Neural cell (in vitro differentiated cells): ENCODE results near the gene PODXL2.
"Not testable (repeated sequence)": the region's sequence is repeated elsewhere in the genome, so short reads cannot be mapped to it uniquely, and the experiment has no call there.

ENCODE experiments used
- CTCF ChIP-seq: fragments of 450-650 bp; IDR thresholded peaks from 2 replicates; pipeline ENCODE4 v1.5.1; 2014; ENCODE audit warnings: antibody characterized with exemption, mild to moderate bottlenecking, moderate library complexity; ENCODE audit not compliant: poor library complexity, severe bottlenecking
- EP300 ChIP-seq: fragments of 450-650 bp; conservative IDR thresholded peaks from 2 replicates; pipeline ENCODE4 v1.6.1; 2014; ENCODE audit warnings: antibody characterized with exemption, mild to moderate bottlenecking, moderate library complexity; ENCODE audit not compliant: poor library complexity, severe bottlenecking
- EZH2 ChIP-seq: fragments of 200-600, 300-800 bp; shearing (Covaris generic), sonication (generic); IDR thresholded peaks from 2 replicates; pipeline ENCODE4 v1.6.1; 2014; ENCODE audit warnings: antibody characterized with exemption, low read length, borderline replicate concordance, mild to moderate bottlenecking; ENCODE audit not compliant: insufficient read depth, poor library complexity, severe bottlenecking
- MXI1 ChIP-seq: fragments of 450-650 bp; conservative IDR thresholded peaks from 2 replicates; pipeline ENCODE4 v1.6.1; 2014; ENCODE audit warnings: antibody characterized with exemption, mild to moderate bottlenecking; ENCODE audit not compliant: poor library complexity, severe bottlenecking
- POLR2AphosphoS5 ChIP-seq: IDR thresholded peaks from 2 replicates; pipeline ENCODE4 v1.6.1; 2012
- RAD21 ChIP-seq: fragments of 450-650 bp; conservative IDR thresholded peaks from 2 replicates; pipeline ENCODE4 v1.6.1; 2014; ENCODE audit warnings: antibody characterized with exemption, mild to moderate bottlenecking, moderate library complexity
- REST ChIP-seq: IDR thresholded peaks from 2 replicates; pipeline ENCODE4 v1.6.1; 2012; ENCODE audit warnings: borderline replicate concordance
- SMC3 ChIP-seq: fragments of 450-650 bp; conservative IDR thresholded peaks from 2 replicates; pipeline ENCODE4 v1.6.1; 2014; ENCODE audit warnings: antibody characterized with exemption, mild to moderate bottlenecking, moderate library complexity; ENCODE audit not compliant: poor library complexity
- TAF1 ChIP-seq: IDR thresholded peaks from 2 replicates; pipeline ENCODE4 v1.6.1; 2012; ENCODE audit warnings: low read depth

- not testable (repeated sequence) for TF ChIP-seq EP300, EZH2, CTCF, MXI1, TAF1, POLR2AphosphoS5, REST, SMC3, RAD21
These were observed 26.0 kb downstream of the PODXL2 start for GRCh38 chr3:127654993-127655392.
